ENCODE measurements around the gene NUDT14. TPM values are rescaled to one million over a fixed set of nuclear protein-coding genes. Genes with fewer than 3 reads are reported as not detected.

The NUDT14 gene
- total and polyA plus RNA-seq, 2 donors from 2014 or later, result 48.6 to 59.1 TPM

GRCh38 chr14:105161964-105162668 lies 19.0 kb downstream of the NUDT14 start:
- Histone ChIP-seq H3K9me3 (ENCODE audit: control insufficient read depth in 2 of 3, insufficient read depth in 1 of 3, low read length in 3 of 3) (no peaks in the 10 kb centered on the region), H3K27ac (ENCODE audit: low read depth in 2 of 2, low read length in 2 of 2) (no peak overlapping the region), H3K36me3 (ENCODE audit: control insufficient read depth in 2 of 3, insufficient read depth in 3 of 3, low read length in 3 of 3) (no peaks in the 10 kb centered on the region), H3K27me3 (ENCODE audit: control insufficient read depth, insufficient read depth, low read length) (no peaks in the 10 kb centered on the region), H3K9ac (ENCODE audit: low read length in 3 of 3) (no peak overlapping the region), H3K4me3 (ENCODE audit: low read length in 3 of 3) (no peak overlapping the region), H3K4me1 (ENCODE audit: control insufficient read depth in 2 of 3, insufficient read depth in 2 of 3, low read depth in 1 of 3, low read length in 3 of 3) (peaks cover 0 to 4% (median 0%) of the 10 kb centered on the region in 3 donors)
- DNase-seq (peak in 2 of 5 donors; percentile 89), FAIRE-seq (no peak)
- intact Hi-C loops (cut with DNase I), result no loop called here
- no peak for TF ChIP-seq CTCF (IDR thresholded peaks at IDR 0.05; ENCODE audit: borderline replicate concordance, extremely low read depth, insufficient read depth)

- H3K4me1 ChIP-seq (ENCODE audit: control insufficient read depth in 2 of 3, insufficient read depth in 2 of 3, low read depth in 1 of 3, low read length in 3 of 3), result no peaks in the 10 kb centered on the region
- intact Hi-C loops (cut with DNase I), result no loop called here
- no peak overlapping the region for H3K9ac ChIP-seq (ENCODE audit: low read length in 3 of 3)
- TF ChIP-seq CTCF (IDR thresholded peaks at IDR 0.05; ENCODE audit: borderline replicate concordance, extremely low read depth, insufficient read depth), result no peak
- no peak overlapping the region for H3K4me3 ChIP-seq (ENCODE audit: low read length in 3 of 3)
- no peaks in the 10 kb centered on the region for H3K27me3 ChIP-seq (ENCODE audit: control insufficient read depth, insufficient read depth, low read length)
- no peaks in the 10 kb centered on the region for H3K9me3 ChIP-seq (ENCODE audit: control insufficient read depth in 2 of 3, insufficient read depth in 1 of 3, low read length in 3 of 3)
- FAIRE-seq (no peak), DNase-seq (peak in 3 of 5 donors; percentile 39 to 50 (median 48))
- H3K36me3 ChIP-seq (ENCODE audit: control insufficient read depth in 2 of 3, insufficient read depth in 3 of 3, low read length in 3 of 3), result no peaks in the 10 kb centered on the region
- H3K27ac ChIP-seq (ENCODE audit: low read depth in 2 of 2, low read length in 2 of 2), result no peak overlapping the region
Measured at GRCh38 chr14:105161309-105161708, 19.8 kb downstream of the NUDT14 start.

GRCh38 chr14:105160776-105161175 lies 20.3 kb downstream of the NUDT14 start:
- Histone ChIP-seq H3K27me3 (ENCODE audit: control insufficient read depth, insufficient read depth, low read length) (no peaks in the 10 kb centered on the region), H3K9me3 (ENCODE audit: control insufficient read depth in 2 of 3, insufficient read depth in 1 of 3, low read length in 3 of 3) (no peaks in the 10 kb centered on the region), H3K4me1 (ENCODE audit: control insufficient read depth in 2 of 3, insufficient read depth in 2 of 3, low read depth in 1 of 3, low read length in 3 of 3) (no peaks in the 10 kb centered on the region), H3K4me3 (ENCODE audit: low read length in 3 of 3) (no peak overlapping the region), H3K9ac (ENCODE audit: low read length in 3 of 3) (no peak overlapping the region), H3K27ac (ENCODE audit: low read depth in 2 of 2, low read length in 2 of 2) (no peak overlapping the region), H3K36me3 (ENCODE audit: control insufficient read depth in 2 of 3, insufficient read depth in 3 of 3, low read length in 3 of 3) (no peaks in the 10 kb centered on the region)
- no peak for FAIRE-seq
- no peak for TF ChIP-seq CTCF (IDR thresholded peaks at IDR 0.05; ENCODE audit: borderline replicate concordance, extremely low read depth, insufficient read depth)
- no peak for DNase-seq
- intact Hi-C loops (cut with DNase I), result no loop called here

Data from kidney (tissue), 14 donors.